Muscle of arm (tissue), 12 donors: Measurements from ENCODE around the gene LAG3. TPM values are rescaled to one million over a fixed set of nuclear protein-coding genes. Genes with fewer than 3 reads are reported as not detected.

Experiments used
- DNase-seq: peaks from one replicate; pipeline ENCODE4 v3.0.0-alpha.2; 2013
- polyA plus RNA-seq, 12 donors: library from polyadenylated mRNA; unstranded; fragments of 120-200 nt; gene quantifications; one replicate each; pipeline ENCODE4 v1.2.1, GENCODE V29; 2013; ENCODE audit not compliant: insufficient read length in 12 of 12

The LAG3 gene
- polyA plus RNA-seq, 12 donors, result 0.16 to 1.4 (median 0.60) TPM; not detected in 2

- DNase-seq, result no peak
Observed at GRCh38 chr12:6822426-6823135, 50.3 kb downstream of the LAG3 start.

DNA sequence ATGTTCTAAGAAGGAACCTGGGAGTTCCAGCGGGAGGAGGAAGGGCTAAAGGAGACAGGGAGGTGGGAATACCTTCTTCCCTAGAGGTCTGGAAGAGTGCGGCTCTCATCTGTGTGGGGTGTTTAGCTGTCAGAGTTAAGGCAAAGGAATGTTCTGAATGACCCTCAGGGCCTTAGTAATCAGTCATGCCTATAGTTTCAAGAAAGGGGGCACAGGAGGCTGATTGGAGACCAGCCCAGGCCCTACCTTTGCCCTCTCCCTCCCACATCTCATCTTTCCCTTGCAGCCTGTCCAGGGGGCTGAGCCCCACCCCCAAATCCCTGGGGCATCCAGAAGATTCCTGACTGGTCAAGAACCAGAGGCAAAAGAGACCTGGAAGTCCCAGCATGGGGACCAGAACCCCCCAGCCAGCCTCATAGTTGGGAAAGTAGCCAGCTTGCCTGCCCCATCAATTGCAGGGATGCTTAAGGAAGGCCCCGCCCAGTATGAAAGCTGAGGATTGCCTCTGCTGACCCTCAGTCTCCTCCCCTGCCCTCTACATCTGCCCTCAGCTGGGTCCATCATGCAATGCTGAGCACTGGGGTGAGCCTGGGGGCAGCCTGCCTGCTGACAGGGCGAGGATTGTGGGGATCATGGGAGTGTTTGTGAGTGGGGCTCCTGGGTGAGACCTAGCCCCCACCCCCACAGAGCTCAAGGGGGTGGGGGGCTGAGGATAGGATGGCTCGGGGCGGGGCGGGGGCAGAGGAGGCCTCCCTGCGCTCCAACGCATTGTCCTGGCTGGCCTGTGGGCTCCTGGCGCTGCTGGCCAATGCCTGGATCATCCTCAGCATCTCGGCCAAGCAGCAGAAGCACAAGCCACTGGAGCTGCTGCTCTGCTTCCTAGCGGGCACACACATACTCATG, 51.1 kb downstream of the LAG3 start:
- DNase-seq, result no peak

- DNase-seq, result no peak
Observed at GRCh38 chr12:6824085-6824775, 51.9 kb downstream of the LAG3 start.

DNA sequence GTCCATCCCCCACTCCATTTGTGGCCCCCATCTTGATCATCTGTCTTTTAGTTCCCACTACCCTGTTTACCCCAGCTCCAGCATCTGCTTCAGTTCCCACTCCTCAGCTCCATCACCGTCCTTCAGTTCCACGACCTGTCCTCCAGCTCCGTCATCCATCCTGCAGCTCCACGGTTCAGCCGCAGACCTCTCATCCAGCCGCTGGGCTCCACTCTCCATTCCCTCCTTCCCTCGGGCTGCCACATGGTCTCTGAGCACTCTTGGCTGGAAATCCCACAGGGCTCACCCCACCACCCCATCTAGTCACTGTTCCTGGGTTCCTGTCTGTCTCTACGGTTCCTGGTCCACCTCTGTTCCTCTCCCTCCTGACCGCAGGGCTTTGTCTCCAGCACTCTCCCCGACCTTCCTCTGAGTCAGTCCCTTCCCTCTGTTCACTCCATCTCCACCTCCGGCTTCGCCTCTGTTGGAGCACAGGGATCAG, 52.6 kb downstream of the LAG3 start:
- DNase-seq, result no peak

DNA sequence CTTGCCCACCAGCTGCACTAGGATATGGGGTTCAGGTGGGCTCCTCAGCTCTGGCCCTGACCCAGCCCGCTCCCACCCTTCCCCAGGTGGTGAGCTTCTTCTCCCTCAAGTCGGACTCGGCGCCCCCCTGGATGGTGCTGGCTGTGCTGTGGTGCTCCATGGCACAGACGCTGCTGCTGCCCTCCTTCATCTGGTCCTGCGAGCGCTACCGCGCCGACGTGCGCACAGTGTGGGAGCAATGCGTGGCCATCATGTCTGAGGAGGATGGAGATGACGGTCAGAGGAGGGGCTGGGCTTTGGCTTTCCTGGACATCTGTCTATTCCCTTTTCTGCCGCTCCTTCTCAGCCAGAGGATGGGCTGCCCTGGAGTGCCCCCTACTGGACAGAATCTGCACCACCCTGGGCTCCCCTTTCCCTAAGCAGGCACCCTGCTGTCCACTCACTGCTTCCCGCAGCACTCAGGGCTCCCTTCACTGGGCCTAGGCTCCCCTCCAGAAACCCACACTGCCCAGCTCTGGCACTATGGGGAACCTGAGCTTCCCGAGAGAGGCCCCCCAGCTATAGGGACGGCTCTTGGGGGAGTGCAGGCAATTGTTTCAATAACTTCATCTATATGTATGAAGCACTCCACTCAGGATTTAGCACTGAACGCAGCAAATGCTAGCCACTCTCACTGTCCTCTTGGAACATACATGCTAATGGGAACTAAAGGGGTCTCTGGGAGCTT, 53.2 kb downstream of the LAG3 start:
- DNase-seq, result peak; percentile 94

DNA sequence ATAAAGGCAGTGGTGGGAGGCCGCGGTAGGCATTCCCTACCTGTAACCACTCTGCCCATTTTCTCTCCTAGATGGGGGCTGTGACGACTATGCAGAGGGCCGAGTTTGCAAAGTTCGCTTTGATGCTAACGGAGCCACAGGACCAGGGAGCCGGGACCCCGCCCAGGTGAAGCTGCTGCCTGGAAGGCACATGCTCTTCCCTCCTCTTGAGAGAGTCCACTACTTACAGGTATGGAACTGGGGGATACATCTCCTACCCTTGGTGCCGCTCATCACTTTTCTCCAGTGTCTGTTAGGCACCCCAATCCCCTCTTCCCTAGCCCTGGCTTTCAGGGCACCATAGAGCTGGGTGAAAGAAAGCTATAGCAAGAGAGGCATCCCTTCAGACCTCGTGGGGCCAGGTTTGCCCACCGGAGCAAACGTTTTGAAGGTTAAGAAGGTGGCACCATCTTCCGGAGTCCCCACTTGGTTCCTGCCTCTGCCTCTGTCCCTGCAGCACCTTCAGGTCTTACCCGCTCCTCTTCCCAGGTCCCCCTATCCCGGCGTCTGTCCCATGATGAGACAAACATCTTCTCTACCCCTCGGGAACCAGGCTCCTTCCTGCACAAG, 53.9 kb downstream of the LAG3 start:
- no peak for DNase-seq

- no peak for DNase-seq
Observed at GRCh38 chr12:6826734-6827436, 54.6 kb downstream of the LAG3 start.

GRCh38 chr12:6827437-6827911, 55.2 kb downstream of the LAG3 start:
- DNase-seq, result peak; percentile 86

Other genes with a start within 250 kb of the LAG3 start
- gene GAPDH, start 238.0 kb upstream of the LAG3 start, polyA plus RNA-seq, result 1,000 to 10,000 TPM in 11 of 12 donors, 100 to 1,000 TPM in 1; 984 to 5,913 (median 3,885) TPM
- 10 to 100 TPM in 11 of 12 donors, not detected in 1; 20.7 to 43.6 (median 28.0) TPM for gene IFFO1, start 216.5 kb upstream of the LAG3 start, polyA plus RNA-seq
- gene NOP2, start 204.2 kb upstream of the LAG3 start, polyA plus RNA-seq, result 10 to 100 TPM in 11 of 12 donors, not detected in 1; 14.9 to 44.6 (median 21.7) TPM
- gene CHD4, start 165.1 kb upstream of the LAG3 start, polyA plus RNA-seq, result 100 to 1,000 TPM; 131 to 406 (median 159) TPM
- 10 to 100 TPM in 1 of 12 donors, 1 to 10 TPM in 7, under 1 TPM in 3, not detected in 1; 0.77 to 16.4 (median 1.3) TPM for gene LPAR5, start 136.6 kb upstream of the LAG3 start, polyA plus RNA-seq
- 1 to 10 TPM in 10 of 12 donors, not detected in 2; 1.4 to 5.3 (median 2.7) TPM for gene ACRBP, start 125.1 kb upstream of the LAG3 start, polyA plus RNA-seq
- 100 to 1,000 TPM in 1 of 12 donors, 10 to 100 TPM in 10, not detected in 1; 45.1 to 100 (median 52.8) TPM for gene ING4, start 109.4 kb upstream of the LAG3 start, polyA plus RNA-seq
- gene ZNF384, start 83.1 kb upstream of the LAG3 start, polyA plus RNA-seq, result 10 to 100 TPM in 11 of 12 donors, not detected in 1; 41.4 to 79.9 (median 48.8) TPM
- gene PIANP, start 71.7 kb upstream of the LAG3 start, polyA plus RNA-seq, result 10 to 100 TPM in 2 of 12 donors, 1 to 10 TPM in 9, not detected in 1; 2.7 to 31.7 (median 4.5) TPM
- gene COPS7A, start 48.5 kb upstream of the LAG3 start, polyA plus RNA-seq, result 10 to 100 TPM in 11 of 12 donors, not detected in 1; 46.9 to 69.7 (median 61.2) TPM
- 100 to 1,000 TPM; 110 to 600 (median 130) TPM for gene MLF2, start 19.4 kb upstream of the LAG3 start, polyA plus RNA-seq
- gene PTMS, start 6.2 kb upstream of the LAG3 start, polyA plus RNA-seq, result 1,000 to 10,000 TPM in 1 of 12 donors, 100 to 1,000 TPM in 11; 262 to 3,438 (median 337) TPM
- gene CD4, start 17.0 kb downstream of the LAG3 start, polyA plus RNA-seq, result 10 to 100 TPM in 3 of 12 donors, 1 to 10 TPM in 8, not detected in 1; 4.8 to 16.1 (median 6.6) TPM
- gene GPR162, start 49.3 kb downstream of the LAG3 start, polyA plus RNA-seq, result 10 to 100 TPM in 11 of 12 donors, not detected in 1; 11.1 to 18.6 (median 16.0) TPM
- gene P3H3, start 55.9 kb downstream of the LAG3 start, polyA plus RNA-seq, result 10 to 100 TPM in 11 of 12 donors, not detected in 1; 29.9 to 56.8 (median 36.3) TPM
- gene GNB3, start 68.4 kb downstream of the LAG3 start, polyA plus RNA-seq, result 10 to 100 TPM in 11 of 12 donors, not detected in 1; 14.0 to 40.6 (median 24.2) TPM
- 10 to 100 TPM in 11 of 12 donors, not detected in 1; 11.5 to 31.8 (median 20.5) TPM for gene CDCA3, start 78.8 kb downstream of the LAG3 start, polyA plus RNA-seq
- gene USP5, start 79.6 kb downstream of the LAG3 start, polyA plus RNA-seq, result 10 to 100 TPM in 11 of 12 donors, not detected in 1; 46.8 to 77.4 (median 59.6) TPM
- 1,000 to 10,000 TPM in 4 of 12 donors, 100 to 1,000 TPM in 7, not detected in 1; 520 to 1,204 (median 950) TPM for gene TPI1, start 95.0 kb downstream of the LAG3 start, polyA plus RNA-seq
- 1 to 10 TPM in 11 of 12 donors, not detected in 1; 3.0 to 9.9 (median 4.6) TPM for gene SPSB2, start 100.8 kb downstream of the LAG3 start, polyA plus RNA-seq
- 10 to 100 TPM in 9 of 12 donors, 1 to 10 TPM in 2, not detected in 1; 9.2 to 13.7 (median 11.4) TPM for gene LRRC23, start 132.3 kb downstream of the LAG3 start, polyA plus RNA-seq
- 10 to 100 TPM in 3 of 12 donors, 1 to 10 TPM in 8, not detected in 1; 5.1 to 21.8 (median 8.2) TPM for gene ENO2, start 142.1 kb downstream of the LAG3 start, polyA plus RNA-seq
- gene ATN1, start 155.4 kb downstream of the LAG3 start, polyA plus RNA-seq, result 100 to 1,000 TPM in 2 of 12 donors, 10 to 100 TPM in 9, not detected in 1; 54.6 to 137 (median 60.9) TPM
- gene RNU7-1, start 171.3 kb downstream of the LAG3 start, polyA plus RNA-seq, result 10 to 100 TPM in 1 of 12 donors, 1 to 10 TPM in 1, not detected in 10; 9.0 to 12.4 TPM
- 100 to 1,000 TPM in 11 of 12 donors, not detected in 1; 107 to 185 (median 136) TPM for gene C12orf57, start 171.5 kb downstream of the LAG3 start, polyA plus RNA-seq
- 10 to 100 TPM in 2 of 12 donors, 1 to 10 TPM in 9, not detected in 1; 3.4 to 41.4 (median 4.0) TPM for gene PTPN6, start 178.8 kb downstream of the LAG3 start, polyA plus RNA-seq
- 100 to 1,000 TPM in 11 of 12 donors, not detected in 1; 224 to 298 (median 265) TPM for gene PHB2, start 198.1 kb downstream of the LAG3 start, polyA plus RNA-seq
- 10 to 100 TPM in 11 of 12 donors, not detected in 1; 10.8 to 37.1 (median 29.6) TPM for gene EMG1, start 198.4 kb downstream of the LAG3 start, polyA plus RNA-seq
- gene LPCAT3, start 246.0 kb downstream of the LAG3 start, polyA plus RNA-seq, result 10 to 100 TPM in 11 of 12 donors, not detected in 1; 16.1 to 29.3 (median 21.3) TPM